Activated T-cell treated with anti-CD3 and anti-CD28 coated beads for 48 hours (primary cell): ENCODE measurements around the gene PRX.
"Not testable (repeated sequence)": the region's sequence is repeated elsewhere in the genome, so short reads cannot be mapped to it uniquely, and the experiment has no call there.

ENCODE experiments used
- DNase-seq: peaks from one replicate; pipeline ENCODE4 v3.0.0-alpha.2; 2020; ENCODE audit warnings: low read depth

The PRX gene

GRCh38 chr19:40389404-40390083, 23.6 kb downstream of the PRX start:
- DNase-seq, result no peak

DNA sequence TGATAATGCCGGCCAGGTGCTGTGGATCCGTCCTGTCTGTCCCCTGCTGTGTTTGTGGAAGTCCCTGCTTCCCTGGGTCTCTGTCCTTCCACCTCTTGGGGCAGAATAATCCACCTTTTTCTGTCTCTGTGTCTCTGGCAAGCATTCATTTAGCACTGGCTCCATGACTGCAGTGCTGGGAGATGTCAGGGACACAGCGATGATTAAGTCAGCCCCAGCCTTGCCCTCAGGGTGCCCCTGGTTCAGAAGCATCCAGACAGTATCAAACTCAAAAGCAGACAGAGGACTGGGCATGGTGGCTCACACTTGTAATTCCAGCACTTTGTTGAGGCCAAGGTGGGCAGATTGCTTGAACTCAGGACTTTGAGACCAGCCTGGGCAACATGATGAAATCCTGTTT, 24.7 kb downstream of the PRX start:
- DNase-seq, result no peak

GRCh38 chr19:40387155-40387554, 26.0 kb downstream of the PRX start:
- DNase-seq, result no peak

- no peak for DNase-seq
Measured at GRCh38 chr19:40383668-40384248, 29.4 kb downstream of the PRX start.

DNA sequence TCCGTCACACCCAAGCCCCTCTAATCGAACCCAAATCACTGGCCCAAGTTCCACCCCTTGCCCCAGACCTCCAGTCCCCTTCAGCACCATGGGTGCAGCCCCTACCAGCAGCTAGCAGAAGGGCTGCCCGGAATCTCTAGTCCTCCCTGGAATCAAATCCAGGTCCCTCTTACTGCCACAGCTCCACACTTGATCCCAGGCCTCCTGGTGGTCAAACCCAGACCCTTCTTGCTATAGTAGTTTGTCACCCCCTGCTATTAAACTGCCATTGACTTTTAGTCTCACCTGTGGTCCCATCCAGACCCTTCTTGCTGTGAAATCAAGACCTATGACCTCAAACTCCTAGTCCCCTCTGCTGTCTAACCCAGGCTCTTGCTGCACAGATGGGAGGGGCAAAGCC, 31.9 kb downstream of the PRX start:
- DNase-seq, result no peak

DNA sequence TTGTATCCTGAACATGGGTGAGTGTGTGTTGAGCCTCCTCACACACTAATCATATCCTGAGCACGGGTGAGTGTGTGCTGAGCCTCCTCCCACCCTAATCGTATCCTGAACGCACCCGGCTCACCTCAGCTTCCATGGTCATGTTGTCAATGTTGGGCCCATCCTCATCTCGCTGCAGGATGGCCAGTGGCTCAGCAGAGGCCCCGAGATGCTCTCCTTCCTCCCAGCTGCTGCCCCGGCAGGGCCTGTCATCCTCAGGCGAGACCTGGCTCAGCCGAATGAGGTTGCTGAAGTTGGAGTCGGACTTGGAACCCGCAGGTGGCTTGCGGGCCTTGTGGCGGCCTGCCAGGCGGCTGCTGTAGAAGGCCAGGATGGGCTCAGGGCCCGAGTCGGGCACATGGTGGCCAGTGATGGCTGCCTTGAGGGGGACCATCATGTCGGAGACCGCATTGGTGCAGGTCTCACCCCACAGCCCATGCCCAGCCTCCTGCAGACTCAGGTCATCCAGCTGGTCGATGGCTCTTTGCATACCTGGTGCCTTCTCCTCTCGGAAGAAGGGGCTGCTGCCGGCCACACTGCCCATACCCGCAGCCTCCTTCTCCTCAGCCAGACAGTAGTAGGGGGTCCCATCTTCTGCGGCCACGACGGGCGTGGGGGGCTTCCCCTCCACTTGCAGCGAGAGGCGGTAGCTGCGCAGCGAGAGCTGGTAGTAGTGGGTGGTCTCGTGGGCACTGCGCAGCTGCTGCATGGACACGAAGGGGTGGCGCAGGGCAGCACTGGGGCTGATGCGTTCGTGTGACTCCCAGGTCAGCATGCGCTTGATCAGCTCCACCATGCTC, 32.8 kb downstream of the PRX start:
- no peak for DNase-seq

DNA sequence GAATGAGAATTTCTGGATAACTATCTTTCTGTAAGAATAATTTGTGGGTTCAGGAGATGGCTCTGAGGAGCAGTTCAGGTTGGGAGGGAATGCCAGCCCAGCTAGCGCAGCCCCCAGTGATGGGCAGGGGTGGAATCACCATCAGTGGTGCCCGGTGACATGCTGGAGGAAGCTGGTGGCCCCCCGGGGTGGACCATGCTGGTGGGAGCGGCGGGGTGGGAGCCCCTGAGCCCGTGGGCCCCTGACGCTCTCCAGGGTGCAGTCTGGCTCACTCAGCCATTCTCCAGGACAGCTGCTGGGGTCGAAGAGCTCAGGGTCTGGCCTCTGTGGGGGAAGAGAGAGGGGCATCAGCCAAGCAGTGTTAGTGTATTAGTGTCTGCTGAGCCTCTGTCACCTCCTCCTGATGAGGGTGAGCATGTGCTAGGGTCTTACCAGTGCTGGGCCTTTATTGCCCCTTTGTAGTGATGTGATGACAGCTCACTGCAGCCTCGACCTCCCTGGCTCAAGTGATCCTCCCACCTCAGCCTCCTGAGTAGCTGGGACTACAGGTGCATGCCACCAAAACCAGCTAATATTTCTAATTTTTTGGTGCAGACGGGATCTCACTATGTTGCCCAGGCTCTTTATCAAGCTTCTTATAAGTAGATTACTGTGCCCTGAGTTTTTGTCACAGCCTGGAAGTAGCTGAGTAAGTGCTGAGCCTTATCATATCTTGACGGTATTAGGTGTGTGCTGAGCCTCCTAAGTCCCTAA, 33.6 kb downstream of the PRX start:
- DNase-seq, result no peak

- DNase-seq, result no peak
Measured at GRCh38 chr19:40378509-40378908, 34.7 kb downstream of the PRX start.

GRCh38 chr19:40377876-40378385, 35.2 kb downstream of the PRX start:
- DNase-seq, result no peak

GRCh38 chr19:40376286-40376862, 36.8 kb downstream of the PRX start:
- DNase-seq, result no peak

DNA sequence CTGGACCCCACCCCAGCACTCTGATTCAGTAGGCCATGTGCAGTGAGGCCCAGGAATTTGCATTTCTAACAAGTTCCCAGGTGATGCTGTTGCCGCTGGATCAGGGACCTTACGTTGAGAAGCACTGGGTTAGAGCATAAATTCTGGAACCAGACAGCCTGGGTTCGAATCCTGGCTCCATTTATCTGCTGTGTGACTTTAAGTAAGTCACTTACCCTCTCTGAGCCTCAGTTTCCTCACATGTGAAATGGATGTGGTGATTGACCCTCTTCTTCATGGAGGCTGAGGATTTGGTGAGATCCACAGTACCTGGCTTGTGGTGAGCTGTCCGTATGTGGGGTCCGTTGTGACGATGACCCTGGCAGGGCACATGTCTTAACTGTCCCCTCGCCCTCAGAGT, 39.1 kb downstream of the PRX start:
- no peak for DNase-seq

DNA sequence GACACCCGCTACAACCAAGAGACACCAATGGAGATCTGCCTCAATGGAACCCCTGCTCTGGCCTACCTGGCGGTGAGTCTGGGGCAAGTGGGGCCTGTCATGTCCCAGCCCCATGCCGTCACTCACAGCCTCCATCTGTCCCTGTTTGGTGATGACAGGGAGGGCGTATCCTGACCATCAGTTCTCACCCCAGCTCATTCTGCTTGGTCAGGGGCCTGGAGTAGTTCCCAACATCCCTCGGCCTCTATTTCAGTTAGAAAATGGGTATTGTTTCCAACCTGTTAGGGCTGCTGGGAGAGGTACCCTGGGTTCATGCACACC, 41.4 kb downstream of the PRX start:
- DNase-seq, result no peak

DNA sequence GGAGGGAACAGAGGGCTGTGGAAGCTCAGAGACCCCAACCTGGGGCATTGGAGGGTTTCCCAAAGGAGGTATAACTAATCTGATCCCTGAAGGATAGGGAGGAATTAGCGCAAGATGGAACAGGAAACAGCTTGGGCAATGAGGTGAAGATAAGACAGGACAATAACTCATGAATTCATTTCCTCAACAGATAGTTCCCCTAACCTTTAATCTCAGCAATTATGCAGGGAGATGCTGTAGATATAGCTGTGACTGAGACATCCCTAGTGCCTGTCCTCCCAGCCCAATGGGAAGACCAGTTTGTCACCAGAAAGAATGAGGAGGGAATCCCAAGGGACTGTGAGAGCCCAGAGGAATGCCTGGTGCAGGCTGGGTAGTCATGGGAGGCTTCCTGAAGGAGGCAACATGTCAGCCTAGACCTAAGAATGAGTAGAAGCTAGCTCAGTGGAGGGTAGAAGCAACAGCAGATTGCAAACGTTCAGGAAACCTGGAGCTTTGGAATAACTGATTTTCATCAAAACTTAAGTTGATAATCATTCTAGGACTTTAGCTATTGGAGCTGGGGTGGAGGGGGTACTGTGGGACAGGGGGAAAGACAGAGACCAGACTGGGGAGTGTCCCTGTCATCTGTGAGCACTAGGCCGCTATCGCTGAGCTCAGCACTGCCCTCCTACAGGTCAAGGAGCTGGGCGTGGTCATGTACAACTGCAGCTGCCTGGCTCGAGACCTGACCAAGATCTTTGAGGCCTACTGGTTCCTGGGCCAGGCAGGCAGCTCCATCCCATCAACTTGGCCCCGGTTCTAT, 42.0 kb downstream of the PRX start:
- DNase-seq, result no peak

GRCh38 chr19:40370253-40370652, 42.9 kb downstream of the PRX start:
- DNase-seq, result not testable (repeated sequence)

GRCh38 chr19:40369797-40370196, 43.4 kb downstream of the PRX start:
- no peak for DNase-seq

DNA sequence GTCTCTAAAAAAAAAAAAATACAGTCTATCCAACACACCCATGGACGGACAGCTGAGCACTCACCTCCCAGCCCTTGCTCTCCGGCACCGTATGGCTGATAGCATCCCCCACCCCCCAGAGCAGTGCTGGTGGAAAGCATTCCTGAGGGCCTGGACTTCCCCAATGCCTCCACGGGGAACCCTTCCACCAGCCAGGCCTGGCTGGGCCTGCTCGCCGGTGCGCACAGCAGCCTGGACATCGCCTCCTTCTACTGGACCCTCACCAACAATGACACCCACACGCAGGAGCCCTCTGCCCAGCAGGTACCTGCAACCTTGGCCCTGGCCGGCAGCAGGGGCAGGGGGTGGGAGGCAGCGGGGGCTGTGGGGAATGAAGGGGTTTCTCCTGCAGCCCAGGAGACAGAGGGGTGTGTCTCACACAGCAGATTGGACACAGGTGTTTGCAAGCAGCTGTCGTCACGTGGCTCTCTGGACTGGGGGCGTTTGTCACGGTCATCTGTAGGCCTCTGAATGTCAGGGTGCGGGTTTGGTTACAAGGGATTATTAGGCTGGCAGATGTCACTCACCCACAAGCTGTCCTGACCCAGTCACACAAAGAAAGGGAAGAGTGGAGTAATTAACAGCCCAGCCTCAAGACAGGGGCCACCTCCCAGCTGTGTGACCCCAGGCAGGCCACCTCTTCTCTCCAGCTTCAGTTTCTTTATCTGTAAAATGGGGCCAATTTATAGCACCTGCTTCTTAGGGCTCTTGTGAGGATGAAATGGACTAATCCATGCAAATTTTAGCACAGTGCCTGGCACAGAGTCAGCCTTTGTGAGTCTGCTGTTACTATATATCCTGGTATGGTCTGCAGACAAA, 45.4 kb downstream of the PRX start:
- DNase-seq, result no peak

DNA sequence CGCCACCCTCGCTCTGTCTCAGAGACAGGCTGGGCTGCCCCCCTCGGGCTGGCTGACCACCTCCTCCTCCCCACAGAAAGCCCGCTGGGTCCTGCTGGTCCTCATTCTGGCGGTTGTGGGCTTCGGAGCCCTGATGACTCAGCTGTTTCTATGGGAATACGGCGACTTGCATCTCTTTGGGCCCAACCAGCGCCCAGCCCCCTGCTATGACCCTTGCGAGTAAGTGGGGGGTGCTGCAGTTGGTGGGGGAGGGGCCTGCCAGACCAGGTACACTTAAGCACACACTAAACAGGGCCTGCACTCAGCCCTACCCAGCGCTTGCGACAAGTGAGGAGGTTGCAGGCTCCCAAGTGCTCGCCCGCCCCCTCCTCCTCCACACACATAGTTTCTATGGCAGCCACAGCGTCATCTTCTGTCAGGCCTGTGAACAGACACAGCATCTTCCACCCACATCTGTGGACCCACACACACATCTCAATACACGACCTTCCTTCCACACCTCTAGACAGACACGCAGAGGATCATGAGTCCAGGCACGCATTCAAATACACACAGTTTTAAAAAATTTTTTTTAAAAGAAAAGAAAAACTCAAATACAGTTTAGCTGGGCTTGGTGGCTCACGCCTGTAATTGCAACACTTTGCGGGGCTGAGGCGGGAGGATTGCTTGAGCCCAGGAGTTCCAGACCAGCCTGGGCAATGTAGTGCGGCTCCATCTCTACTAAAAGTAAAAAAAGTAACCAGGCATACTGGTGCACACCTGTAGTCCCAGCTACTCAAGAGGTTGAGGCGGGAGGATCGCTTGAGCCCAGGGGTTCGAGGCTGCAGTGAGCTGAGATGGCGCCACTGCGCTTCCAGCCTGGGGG, 46.2 kb downstream of the PRX start:
- no peak for DNase-seq

DNA sequence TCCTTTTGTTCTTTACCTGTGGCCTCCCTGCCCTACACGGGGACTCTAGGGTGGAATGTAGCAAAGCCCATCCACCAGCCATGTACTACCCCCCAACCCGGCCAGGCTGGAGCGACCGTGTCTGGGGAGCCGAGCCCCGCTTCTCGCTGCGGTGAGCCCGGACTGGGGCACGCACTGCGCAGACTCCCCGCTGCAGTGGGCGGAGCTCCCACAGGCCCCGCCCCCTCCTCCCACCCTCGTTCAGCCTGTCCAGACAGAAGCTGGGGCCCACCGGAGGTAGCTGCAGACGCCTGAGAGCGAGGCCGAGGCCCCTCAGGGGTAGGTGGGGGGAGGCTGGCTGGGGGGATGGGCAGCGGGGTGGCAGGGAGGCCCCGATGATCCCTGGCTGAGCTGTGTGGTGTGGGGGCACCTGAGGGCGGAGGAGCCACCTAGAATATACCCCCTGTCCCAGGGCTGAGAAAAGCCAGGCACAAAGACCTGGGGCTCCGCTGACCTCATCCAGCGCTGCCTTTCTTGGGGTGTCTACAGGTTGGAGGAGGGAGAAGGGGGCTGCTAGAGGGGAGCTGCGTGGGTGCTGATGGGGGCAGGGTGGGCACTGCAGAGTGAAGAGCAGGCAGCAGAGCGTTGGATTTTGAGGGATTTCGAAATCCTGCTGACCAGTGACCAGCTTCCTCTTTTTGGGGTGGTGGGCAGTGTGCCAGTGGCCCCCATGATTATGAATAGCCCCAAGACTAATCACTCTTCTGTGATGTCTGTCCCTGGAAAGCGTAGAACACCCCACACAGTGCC, 47.4 kb downstream of the PRX start:
- DNase-seq, result peak; percentile 66

DNA sequence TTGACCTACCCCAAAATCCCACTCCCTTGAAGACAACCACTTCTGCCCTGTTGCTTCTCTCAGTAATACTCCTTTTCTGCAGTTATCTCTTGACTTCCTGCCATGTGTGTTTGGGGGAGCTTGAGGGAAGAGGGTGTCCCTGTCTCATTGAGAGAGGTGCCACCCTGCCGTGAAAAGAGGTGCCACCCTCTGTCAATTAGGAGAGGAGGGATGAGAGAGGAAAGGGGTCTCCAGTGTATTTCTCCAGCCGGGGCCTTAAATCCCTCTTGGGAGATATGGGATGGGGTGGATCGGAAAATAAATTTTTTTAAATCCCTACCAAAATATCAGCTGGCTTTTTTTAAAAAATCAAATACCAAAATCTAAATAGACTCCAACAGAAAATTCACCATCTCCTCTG, 48.2 kb downstream of the PRX start:
- no peak for DNase-seq
